OCI-LY3 (cell line): ENCODE results near the gene ASCC3.

Source experiments
- H2AFZ ChIP-seq: fragments of 200-600, 300-600 bp; shearing (Covaris generic); 2 replicates; pipeline ENCODE4 v1.6.0; 2014; ENCODE audit warnings: antibody characterized with exemption, low read depth, low read length
- H3K27ac ChIP-seq: fragments of 200-600, 300-600 bp; sonication (generic); 2 replicates; pipeline ENCODE4 v1.5.1; 2014; ENCODE audit warnings: mild to moderate bottlenecking, low read length, moderate library complexity, mixed read lengths
- H3K27me3 ChIP-seq: fragments of 200-600, 300-600 bp; sonication (generic); 2 replicates; pipeline ENCODE4 v1.6.1; 2014; ENCODE audit warnings: low read depth, low read length, mixed read lengths
- H3K36me3 ChIP-seq: fragments of 200-600, 300-600 bp; sonication (generic); replicated peaks from 2 replicates; pipeline ENCODE3; 2014; ENCODE audit warnings: low read depth, low read length, mixed read lengths
- H3K4me1 ChIP-seq: fragments of 300-600, 200-600 bp; sonication (generic); 2 replicates; pipeline ENCODE4 v1.6.1; 2014; ENCODE audit warnings: low read length, mixed read lengths
- H3K4me2 ChIP-seq: fragments of 200-600, 300-600 bp; sonication (generic); 2 replicates; pipeline ENCODE4 v1.6.1; 2014; ENCODE audit warnings: low read length, mixed read lengths
- H3K4me3 ChIP-seq: fragments of 300-600, 200-600 bp; sonication (generic); 2 replicates; pipeline ENCODE4 v1.5.1; 2014; ENCODE audit warnings: antibody characterized with exemption, mild to moderate bottlenecking, low read length, moderate library complexity
- H3K79me2 ChIP-seq: fragments of 300-600, 200-600 bp; shearing (Covaris generic); 2 replicates; pipeline ENCODE4 v1.6.1; 2014; ENCODE audit warnings: mild to moderate bottlenecking, low read length, mixed read lengths
- H3K9ac ChIP-seq: fragments of 300-600, 200-600 bp; shearing (Covaris generic); 2 replicates; pipeline ENCODE4 v1.6.0; 2014; ENCODE audit warnings: mild to moderate bottlenecking, low read length, moderate library complexity
- H3K9me3 ChIP-seq: fragments of 200-600, 300-600 bp; shearing (Covaris generic); 2 replicates; pipeline ENCODE4 v1.6.1; 2014; ENCODE audit warnings: low read length, mixed read lengths; ENCODE audit not compliant: insufficient read depth
- H4K20me1 ChIP-seq: fragments of 200-600, 300-600 bp; sonication (generic); 2 replicates; pipeline ENCODE4 v1.6.1; 2016; ENCODE audit warnings: low read length, mixed read lengths; ENCODE audit not compliant: insufficient read depth
- EZH2phosphoT487 ChIP-seq: fragments of 200-600 bp; shearing (Covaris generic); IDR thresholded peaks from 2 replicates; pipeline ENCODE4 v1.6.1; 2018; ENCODE audit warnings: antibody characterized with exemption, mixed run types, low read depth
- TF ChIP-seq, protein P1 (sequence below): fragments of 200-600, 300-600 bp; sonication (generic); IDR thresholded peaks from 2 replicates; pipeline ENCODE4 v1.5.1; 2014; ENCODE audit warnings: antibody characterized with exemption, low read length, low read depth

The ASCC3 gene

GRCh38 chr6:100487638-100488037, 393.5 kb downstream of the ASCC3 start:
- Histone ChIP-seq H3K27me3 (no peaks in the 10 kb centered on the region), H3K9ac (no peak overlapping the region), H2AFZ (no peak overlapping the region), H3K36me3 (no peaks in the 10 kb centered on the region), H3K9me3 (no peaks in the 10 kb centered on the region), H3K27ac (no peak overlapping the region), H4K20me1 (no peaks in the 10 kb centered on the region), H3K4me1 (peaks cover 13% of the 10 kb centered on the region), H3K4me3 (no peak overlapping the region), H3K79me2 (no peaks in the 10 kb centered on the region), H3K4me2 (no peak overlapping the region)
- TF ChIP-seq, protein P1, sequence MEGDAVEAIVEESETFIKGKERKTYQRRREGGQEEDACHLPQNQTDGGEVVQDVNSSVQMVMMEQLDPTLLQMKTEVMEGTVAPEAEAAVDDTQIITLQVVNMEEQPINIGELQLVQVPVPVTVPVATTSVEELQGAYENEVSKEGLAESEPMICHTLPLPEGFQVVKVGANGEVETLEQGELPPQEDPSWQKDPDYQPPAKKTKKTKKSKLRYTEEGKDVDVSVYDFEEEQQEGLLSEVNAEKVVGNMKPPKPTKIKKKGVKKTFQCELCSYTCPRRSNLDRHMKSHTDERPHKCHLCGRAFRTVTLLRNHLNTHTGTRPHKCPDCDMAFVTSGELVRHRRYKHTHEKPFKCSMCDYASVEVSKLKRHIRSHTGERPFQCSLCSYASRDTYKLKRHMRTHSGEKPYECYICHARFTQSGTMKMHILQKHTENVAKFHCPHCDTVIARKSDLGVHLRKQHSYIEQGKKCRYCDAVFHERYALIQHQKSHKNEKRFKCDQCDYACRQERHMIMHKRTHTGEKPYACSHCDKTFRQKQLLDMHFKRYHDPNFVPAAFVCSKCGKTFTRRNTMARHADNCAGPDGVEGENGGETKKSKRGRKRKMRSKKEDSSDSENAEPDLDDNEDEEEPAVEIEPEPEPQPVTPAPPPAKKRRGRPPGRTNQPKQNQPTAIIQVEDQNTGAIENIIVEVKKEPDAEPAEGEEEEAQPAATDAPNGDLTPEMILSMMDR: no peak
- no peak for TF ChIP-seq EZH2phosphoT487

- Histone ChIP-seq H3K9ac (no peak overlapping the region), H3K4me1 (peaks cover 13% of the 10 kb centered on the region), H3K27me3 (no peaks in the 10 kb centered on the region), H3K27ac (no peak overlapping the region), H3K79me2 (no peaks in the 10 kb centered on the region), H3K9me3 (no peaks in the 10 kb centered on the region), H4K20me1 (no peaks in the 10 kb centered on the region), H2AFZ (no peak overlapping the region), H3K36me3 (no peaks in the 10 kb centered on the region), H3K4me2 (no peak overlapping the region), H3K4me3 (no peak overlapping the region)
- no peak for TF ChIP-seq EZH2phosphoT487
- TF ChIP-seq, protein P1: no peak
Measured at GRCh38 chr6:100485268-100485667, 395.9 kb downstream of the ASCC3 start.

- Histone ChIP-seq H3K4me3 (no peak overlapping the region), H3K27me3 (no peaks in the 10 kb centered on the region), H2AFZ (no peak overlapping the region), H3K4me1 (peaks cover 17% of the 10 kb centered on the region), H3K4me2 (no peak overlapping the region), H3K9ac (no peak overlapping the region), H3K27ac (no peak overlapping the region), H3K36me3 (no peaks in the 10 kb centered on the region), H4K20me1 (no peaks in the 10 kb centered on the region), H3K9me3 (no peaks in the 10 kb centered on the region), H3K79me2 (no peaks in the 10 kb centered on the region)
- no peak for TF ChIP-seq EZH2phosphoT487
- TF ChIP-seq, protein P1: no peak
Measured at GRCh38 chr6:100484474-100484873, 396.7 kb downstream of the ASCC3 start.

DNA sequence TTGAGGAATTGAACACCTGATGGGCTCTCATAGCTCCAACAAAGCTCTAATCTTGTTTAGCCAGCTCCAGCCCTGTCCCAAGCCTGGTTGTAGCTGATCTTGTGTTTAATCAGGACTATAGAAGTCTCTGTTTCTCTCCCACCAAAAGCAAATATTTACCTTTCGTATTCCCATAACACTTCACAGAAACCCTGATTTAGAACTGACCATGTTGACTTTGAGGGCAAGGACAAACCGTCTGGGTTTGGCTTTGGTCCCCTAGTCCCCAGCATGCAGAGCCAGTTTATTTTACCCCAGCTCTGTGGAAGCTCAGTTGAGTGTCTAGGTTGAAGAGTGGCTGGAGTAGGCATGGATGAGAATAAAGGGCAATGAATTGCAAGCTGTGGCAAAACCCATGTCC, 398.4 kb downstream of the ASCC3 start:
- Histone ChIP-seq H3K36me3 (no peaks in the 10 kb centered on the region), H3K4me2 (no peak overlapping the region), H3K9me3 (no peaks in the 10 kb centered on the region), H3K4me3 (no peak overlapping the region), H4K20me1 (no peaks in the 10 kb centered on the region), H3K4me1 (peaks cover 12% of the 10 kb centered on the region), H2AFZ (no peak overlapping the region), H3K9ac (no peak overlapping the region), H3K79me2 (no peaks in the 10 kb centered on the region), H3K27ac (no peak overlapping the region), H3K27me3 (no peaks in the 10 kb centered on the region)
- TF ChIP-seq EZH2phosphoT487: no peak
- TF ChIP-seq, protein P1: no peak
